K562 (cell line): ENCODE results near the gene CD9. TPM values are rescaled to one million over a fixed set of nuclear protein-coding genes. Genes with fewer than 3 reads are reported as not detected.

Experiments
- ATAC-seq: fragments of 200-7000 bp; cut with Tn5 transposase; 3 replicates; pipeline ENCODE4 v1.9.1; 2020; ENCODE audit warnings: moderate library complexity
- BruUV-seq: library from RNA; stranded (reverse); fragments of 400-500 nt; replicated peaks from 2 replicates; lab custom pipeline; 2021; lab: Mats Ljungman, UMichigan
- CTCF ChIA-PET: fragments of 300-600 bp; formaldehyde crosslinking; extraction: SDS; loops from one replicate; lab custom pipeline; 2021; ENCODE audit warnings: low intra/inter-chr PET ratio; lab: Yijun Ruan, JAX
- POLR2A ChIA-PET: fragments of 300-600, 350-650 bp; sonication (Branson Sonifier 250); formaldehyde crosslinking; extraction: SDS; loops from one replicate; lab custom pipeline; 2021; ENCODE audit warnings: antibody characterized with exemption, inconsistent platforms; lab: Yijun Ruan, JAX
- DNase-seq, 4 experiments: peaks; one replicate each; pipeline versions ENCODE4 v3.0.0 to v3.0.0-alpha.2; 2011 to 2018; ENCODE audit warnings: low spot score in 3 of 4, mixed read lengths in 3 of 4; ENCODE audit errors: extremely low read depth in 1 of 4
- FAIRE-seq: peaks from 2 replicates; lab custom pipeline; 2011; peaks lifted over from hg19 to GRCh38; lab: Jason Lieb, UNC
- H2AFZ ChIP-seq: 2 replicates; pipeline ENCODE4 v1.6.0; 2011; ENCODE audit warnings: low read depth, low read length, control low read depth, inconsistent platforms
- H3K27ac ChIP-seq: fragments of 200-600 bp; 3 replicates; pipeline ENCODE4 v1.8.0; 2011; ENCODE audit warnings: low read depth, mild to moderate bottlenecking, control low read depth, inconsistent platforms, low read length, moderate library complexity, mixed read lengths; ENCODE audit errors: extremely low read depth
- H3K27me3 ChIP-seq, 2 experiments: fragments of 300-600 bp in 1 of 2; 2 replicates in 1 of 2; 3 replicates in 1 of 2; pipeline versions ENCODE4 v1.6.0 to v1.8.0; 2011; ENCODE audit warnings: inconsistent platforms in 2 of 2, low read length in 2 of 2, mild to moderate bottlenecking in 1 of 2, mixed read lengths in 1 of 2, moderate library complexity in 1 of 2; ENCODE audit not compliant: control insufficient read depth in 2 of 2, insufficient read depth in 2 of 2
- H3K36me3 ChIP-seq: fragments of 300-600 bp; 3 replicates; pipeline ENCODE4 v1.8.0; 2011; ENCODE audit warnings: mild to moderate bottlenecking, low read length, inconsistent platforms; ENCODE audit not compliant: control insufficient read depth, insufficient read depth
- H3K4me1 ChIP-seq, 2 experiments: fragments of 200-600 bp in 1 of 2; replicated peaks in 1 of 2; 2 replicates in 1 of 2; 3 replicates in 1 of 2; pipeline versions ENCODE4 v1.5.1 to v1.8.0; 2011; ENCODE audit warnings: inconsistent platforms in 2 of 2, low read length in 2 of 2, mild to moderate bottlenecking in 1 of 2, mixed read lengths in 1 of 2, moderate library complexity in 1 of 2; ENCODE audit not compliant: control insufficient read depth in 2 of 2, insufficient read depth in 2 of 2
- H3K4me2 ChIP-seq: 2 replicates; pipeline ENCODE4 v1.6.1; 2011; ENCODE audit warnings: low read length, control low read depth, inconsistent platforms, mixed read lengths; ENCODE audit not compliant: insufficient read depth
- H3K4me3 ChIP-seq: fragments of 200-600 bp; sonication (generic), shearing (Covaris generic); 2 replicates; pipeline ENCODE4 v1.5.1; 2016; ENCODE audit warnings: control low read depth, inconsistent platforms
- H3K79me2 ChIP-seq: fragments of 200-600 bp; 3 replicates; pipeline ENCODE4 v1.8.0; 2011; ENCODE audit warnings: low read length, inconsistent platforms; ENCODE audit not compliant: control insufficient read depth, insufficient read depth
- H3K9ac ChIP-seq, 2 experiments: 2 replicates each; pipeline versions ENCODE4 v1.6.0 to v1.6.1; 2011; ENCODE audit warnings: low read depth in 2 of 2, low read length in 2 of 2, control low read depth in 1 of 2, inconsistent platforms in 1 of 2, mild to moderate bottlenecking in 1 of 2, mixed read lengths in 1 of 2; ENCODE audit not compliant: insufficient read depth in 1 of 2
- H3K9me1 ChIP-seq: one replicate; pipeline ENCODE4 v1.6.0; 2011; ENCODE audit warnings: inconsistent platforms, mild to moderate bottlenecking, low read length, moderate library complexity; ENCODE audit not compliant: control insufficient read depth, insufficient read depth
- H3K9me3 ChIP-seq: replicated peaks from 2 replicates; pipeline ENCODE4 v1.5.1; 2011; ENCODE audit warnings: low read depth, low read length, inconsistent platforms; ENCODE audit not compliant: control insufficient read depth, insufficient read depth
- H4K20me1 ChIP-seq: replicated peaks from 2 replicates; pipeline ENCODE4 v1.6.1; 2011; ENCODE audit warnings: low read length, inconsistent platforms, mixed read lengths; ENCODE audit not compliant: control insufficient read depth, insufficient read depth
- EGR1 ChIP-seq: fragments of 450-650 bp; conservative IDR thresholded peaks from 2 replicates; pipeline ENCODE4 v1.6.1; 2017; ENCODE audit warnings: mild to moderate bottlenecking
- MAFF ChIP-seq: IDR thresholded peaks from 2 replicates; pipeline ENCODE4 v1.6.1; 2012; ENCODE audit warnings: low read length, improper control_type of control experiment
- NCOA2 ChIP-seq, 2 experiments: fragments of 450-650 bp; IDR thresholded peaks; 2 replicates each; pipeline ENCODE4 v1.6.1; 2018; ENCODE audit warnings: mild to moderate bottlenecking in 2 of 2, moderate library complexity in 1 of 2; ENCODE audit not compliant: partially characterized antibody in 2 of 2
- SMAD3 ChIP-seq: fragments of 450-650 bp; formaldehyde crosslinking; conservative IDR thresholded peaks from 2 replicates; pipeline ENCODE4 v1.4.0; 2020; ENCODE audit warnings: mild to moderate bottlenecking
- SPI1 ChIP-seq: IDR thresholded peaks from 2 replicates; pipeline ENCODE4 v1.6.1; 2011; ENCODE audit warnings: low read depth, low read length, control low read depth, borderline replicate concordance
- ZNF263 ChIP-seq: sonication (generic); formaldehyde crosslinking; IDR thresholded peaks from 2 replicates; pipeline ENCODE4 v1.8.0; 2022; ENCODE audit warnings: mild to moderate bottlenecking, missing genetic modification reagents, borderline replicate concordance
- WGBS: fragments of 100-300 bp; shearing (Covaris generic); methylation state at CpG from one replicate; pipeline ENCODE4 v1.1.6; 2016; ENCODE audit warnings: low coverage, mixed read lengths; ENCODE audit not compliant: insufficient coverage; ENCODE audit errors: missing lambda C conversion rate; 5-methylcytosine and 5-hydroxymethylcytosine counted together
- in situ Hi-C: fragments of 300-500 bp; cut with MboI; formaldehyde crosslinking; loops from 4 replicates; pipeline ENCODE4 v1.15.0; 2018; ENCODE audit warnings: inconsistent platforms, mixed read lengths
- intact Hi-C: fragments of 100-400 bp; cut with micrococcal nuclease; formaldehyde crosslinking; loops from 2 replicates; pipeline ENCODE4 v1.14.2; 2022
- polyA plus RNA-seq, 8 experiments: library from polyadenylated mRNA; depleted of rRNA in 4 of 8; stranded (reverse) in 5 of 8; unstranded in 3 of 8; fragments of >200 nt; fragmentation: Nextera tagmentation in 2 of 8; fragmentation: Illumina TruSeq in 1 of 8; extraction: Ambion mirVana in 2 of 8; extraction: Trizol in 1 of 8; gene quantifications; 2 replicates each; pipeline versions ENCODE4 v1.2.1 to v1.2.3, GENCODE V29; 2011 to 2014; ENCODE audit warnings: inconsistent platforms in 1 of 8, missing spikeins in 1 of 8
- total RNA-seq, 7 experiments: library from RNA; depleted of rRNA in 6 of 7; stranded (reverse); fragments of >200 nt in 6 of 7; fragmentation: Illumina TruSeq in 2 of 7; extraction: Trizol in 2 of 7; gene quantifications; 2 replicates each; pipeline versions ENCODE4 v1.2.1 to v1.2.3, GENCODE V29; 2011 to 2021; ENCODE audit warnings: low replicate concordance in 1 of 7

Gene CD9
- total and polyA plus RNA-seq, 9 of the 15 experiments (the other 6 are each of a cell fraction or from before 2014, with no cell fraction given), result 0.43 to 5.6 (median 0.62) TPM

DNA sequence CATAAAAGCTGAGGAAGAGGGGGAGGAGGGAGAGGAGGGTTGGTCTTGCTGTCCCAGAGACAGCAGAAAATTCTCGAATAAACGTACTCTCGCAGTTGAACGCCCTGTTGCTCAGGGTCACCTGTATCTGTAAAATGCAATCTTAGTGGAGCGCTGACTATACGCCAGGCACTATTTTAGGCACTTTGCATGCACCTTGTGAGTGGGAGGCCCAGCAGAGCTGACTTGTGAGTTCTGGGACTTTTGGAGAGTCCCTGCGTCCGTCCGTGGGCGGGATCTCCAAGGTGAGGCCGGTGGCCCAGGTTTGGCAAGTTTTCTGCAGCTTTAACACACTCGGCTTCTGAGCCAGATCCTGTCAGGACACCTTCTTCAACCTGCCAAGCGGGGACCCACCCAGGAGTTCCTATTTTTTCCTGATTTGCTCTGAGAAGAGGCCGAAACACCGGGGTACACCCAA, 77.8 kb downstream of the CD9 start:
- FAIRE-seq (no peak), DNase-seq (no peak), ATAC-seq (no peak; the same call in 2 of the 3 replicates)
- TF ChIP-seq SMAD3 (CRISPR knock-in tag), result no peak
- peak; percentile 24; the same call in 1 of the 2 replicates for TF ChIP-seq ZNF263 (CRISPR knock-in tag)
- TF ChIP-seq SPI1, result 0 out of 2 replicates have a peak, but pooled peaks have one; percentile 8
- no peak for TF ChIP-seq MAFF
- TF ChIP-seq NCOA2 (IDR thresholded peaks at IDR 0.05; ENCODE audit: partially characterized antibody in 2 of 2), result peak in 1 of 2 experiments; percentile 87
- peak; percentile 48 for TF ChIP-seq EGR1
- in situ Hi-C loops (loop anchor here (5.0 kb wide), 2 partner anchors 71 to 211 kb away; no protein-coding TSS in a partner anchor), intact Hi-C loops (no loop called here)
- Histone ChIP-seq H3K9me3 (no peaks in the 10 kb centered on the region), H3K27me3 (peaks cover 6 to 7% of the 10 kb centered on the region in 2 experiments; a peak in 4 of 5 replicates), H3K4me1 (peaks cover 6 to 26% of the 10 kb centered on the region in 2 experiments; a peak in 4 of 5 replicates), H3K4me3 (peak overlapping the region; percentile 40), H3K36me3 (no peaks in the 10 kb centered on the region), H3K79me2 (no peaks in the 10 kb centered on the region), H3K27ac (peak overlapping the region; percentile 25; the same call in 2 of the 3 replicates), H4K20me1 (no peaks in the 10 kb centered on the region; the same call in 1 of the 2 replicates), H2AFZ (peak overlapping the region; percentile 77), H3K4me2 (peak overlapping the region; percentile 55), H3K9ac (peak overlapping the region; percentile 59 to 82; a peak in 3 of 4 replicates), H3K9me1 (no peaks in the 10 kb centered on the region)
- POLR2A ChIA-PET, result no interaction called here
- WGBS, result 49% methylated on average over 11 of the region's 15 CpGs
- BruUV-seq, result no TSS peak
- CTCF ChIA-PET, result interaction anchor here (0.8 to 2.9 kb wide), 4 partner anchors 73 to 215 kb away, joined by 4 to 23 read pairs (median 9); no protein-coding TSS in a partner anchor
